HEK293 (cell line): ENCODE results near the gene DNAJC17.

Experiments used
- KLF9 ChIP-seq: fragments of 450-650 bp; formaldehyde crosslinking; IDR thresholded peaks from 2 replicates; pipeline ENCODE4 v1.5.1; 2016; ENCODE audit warnings: missing biosample characterization, missing genetic modification characterization, low read depth
- ZNF311 ChIP-seq: fragments of 450-650 bp; formaldehyde crosslinking; IDR thresholded peaks from 2 replicates; pipeline ENCODE4 v1.5.1; 2017; ENCODE audit warnings: missing biosample characterization, missing genetic modification characterization, borderline replicate concordance
- ZNF776 ChIP-seq: fragments of 450-650 bp; formaldehyde crosslinking; IDR thresholded peaks from 2 replicates; pipeline ENCODE4 v1.5.0; 2017; ENCODE audit warnings: missing biosample characterization, missing genetic modification characterization, borderline replicate concordance

GRCh38 chr15:40785814-40786213 lies 21.5 kb downstream of the DNAJC17 start:
- TF ChIP-seq ZNF311 (tag by site-specific recombination), result no peak
- TF ChIP-seq ZNF776 (tag by site-specific recombination), result no peak
- TF ChIP-seq KLF9 (tag by site-specific recombination), result no peak
